AG09319 (cell line): Measurements from ENCODE around the gene ALCAM.

Experiments
- DNase-seq: peaks from one replicate; pipeline ENCODE4 v3.0.0-alpha.2; 2010; ENCODE audit warnings: low read depth; ENCODE audit errors: extremely low read depth
- CTCF ChIP-seq: IDR thresholded peaks from 2 replicates; pipeline ENCODE4 v1.5.1; 2011; ENCODE audit warnings: low read depth, mild to moderate bottlenecking, inconsistent platforms, low read length, moderate library complexity

ALCAM gene

GRCh38 chr3:105606016-105606415 lies 239.3 kb downstream of the ALCAM start:
- TF ChIP-seq CTCF: no peak
- no peak for DNase-seq

GRCh38 chr3:105608623-105609022 lies 241.9 kb downstream of the ALCAM start:
- TF ChIP-seq CTCF: no peak
- DNase-seq: no peak

- no peak for DNase-seq
- no peak for TF ChIP-seq CTCF
Observed at GRCh38 chr3:105610473-105610872, 243.8 kb downstream of the ALCAM start.

- no peak for TF ChIP-seq CTCF
- no peak for DNase-seq
Observed at GRCh38 chr3:105611304-105612192, 244.8 kb downstream of the ALCAM start.

- no peak for DNase-seq
Observed at GRCh38 chr3:105613120-105613519, 246.4 kb downstream of the ALCAM start.

GRCh38 chr3:105614288-105615030 lies 247.8 kb downstream of the ALCAM start:
- TF ChIP-seq CTCF: no peak
- no peak for DNase-seq

More at GRCh38 chr3:105613120-105613519, 246.4 kb downstream of the ALCAM start:
- TF ChIP-seq CTCF: no peak

- DNase-seq: no peak
- TF ChIP-seq CTCF: no peak
Observed at GRCh38 chr3:105615814-105616213, 249.1 kb downstream of the ALCAM start.
